DMS79 (cell line): ENCODE measurements around the gene RORC.
"Not testable (repeated sequence)": the region's sequence is repeated elsewhere in the genome, so short reads cannot be mapped to it uniquely, and the experiment has no call there.

Experiments
- DNase-seq: peaks from one replicate; lab custom pipeline; 2025; lab: John Stamatoyannopoulos, UW

RORC gene

GRCh38 chr1:151805066-151805820 lies 26.4 kb downstream of the RORC start, which contains the start of gene LINGO4:
TSS of gene LINGO4 (minus strand) at chr1:151805419. CDS start at chr1:151802704, 2,715 bp downstream.
- no peak for DNase-seq

DNA sequence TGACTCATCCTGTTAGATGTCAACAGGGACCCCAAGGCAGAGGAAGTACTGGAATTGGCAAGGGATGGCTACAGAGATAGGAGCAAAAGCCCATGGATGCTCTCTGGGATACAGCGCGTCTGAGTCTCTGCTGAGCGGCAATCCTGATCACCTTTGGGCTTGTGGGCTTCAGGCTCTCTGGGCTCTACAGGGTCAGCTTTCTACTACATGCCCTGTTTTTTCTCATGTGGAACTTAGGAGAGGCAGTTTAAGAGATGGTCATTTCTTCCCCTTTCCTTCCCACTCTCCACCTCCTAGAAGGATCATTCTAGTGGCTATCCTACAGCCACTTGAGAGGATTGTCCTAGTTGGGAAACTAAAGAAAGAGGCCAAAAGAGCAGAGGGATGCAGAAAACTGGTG lies 27.7 kb downstream of the RORC start:
- DNase-seq: no peak

DNA sequence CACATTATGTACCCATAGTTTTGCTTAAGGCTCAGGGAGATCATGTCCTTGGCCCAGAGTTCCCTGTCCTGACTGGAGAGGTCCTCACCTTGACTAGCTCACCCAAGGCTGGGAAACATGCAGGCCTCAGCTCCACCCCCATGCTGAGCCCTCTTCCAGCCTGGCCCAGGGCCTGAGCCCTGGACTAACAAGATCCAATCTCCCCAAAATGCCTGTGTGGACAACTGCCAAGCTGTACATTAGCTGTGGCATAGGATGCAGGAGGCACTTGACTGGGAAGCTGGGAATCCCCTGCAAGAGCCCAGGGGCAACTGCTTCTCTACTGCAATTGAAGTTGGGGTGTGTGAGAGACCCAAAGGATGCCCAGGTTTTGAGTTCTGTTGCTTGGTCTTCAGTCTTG lies 28.4 kb downstream of the RORC start:
- DNase-seq: no peak

GRCh38 chr1:151802372-151802771 lies 29.2 kb downstream of the RORC start:
- DNase-seq: no peak

GRCh38 chr1:151801846-151802245 lies 29.8 kb downstream of the RORC start:
- DNase-seq: no peak

GRCh38 chr1:151801310-151801820 lies 30.2 kb downstream of the RORC start:
- DNase-seq: no peak

DNA sequence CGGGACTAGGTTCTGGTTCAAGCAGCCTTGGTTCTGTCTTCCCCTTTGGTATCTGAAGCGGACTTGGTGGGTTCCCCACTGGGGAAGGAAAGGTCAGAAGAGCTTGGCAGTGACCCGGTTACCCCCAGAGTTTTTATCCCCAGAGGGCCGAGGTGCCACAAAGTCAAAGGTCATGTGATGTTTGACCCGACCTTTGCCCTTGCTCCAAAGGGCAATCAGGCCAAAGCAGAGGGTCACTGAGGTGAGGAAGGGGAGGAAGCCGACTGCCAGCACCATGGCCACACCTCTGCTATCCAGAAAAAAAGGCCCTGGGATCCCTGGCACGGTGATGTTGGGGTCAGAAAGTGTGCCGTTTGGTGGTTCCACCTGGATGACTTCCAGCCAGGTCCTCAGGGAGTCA lies 30.8 kb downstream of the RORC start:
- DNase-seq: no peak

- no peak for DNase-seq
Observed at GRCh38 chr1:151799179-151800022, 32.2 kb downstream of the RORC start.

DNA sequence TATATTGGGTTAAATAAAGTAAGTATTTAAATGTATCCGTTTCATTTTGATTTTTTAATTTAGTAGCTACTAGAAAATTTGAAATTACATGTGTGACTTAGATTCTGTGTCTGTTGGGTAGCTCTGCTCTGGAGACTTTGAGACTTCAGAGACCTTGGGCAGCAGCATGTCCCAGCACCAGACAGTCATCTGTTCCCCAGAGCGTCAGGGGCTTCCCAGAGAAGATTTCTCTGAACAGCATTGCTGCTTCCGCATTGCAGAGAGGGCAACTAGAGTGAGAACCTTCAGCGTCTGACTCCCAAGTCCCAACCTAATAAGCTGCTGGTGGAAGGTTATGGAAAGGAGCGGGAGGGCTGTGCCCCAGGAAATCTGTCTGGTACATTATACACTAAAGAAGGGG lies 33.0 kb downstream of the RORC start:
- no peak for DNase-seq

GRCh38 chr1:151790940-151791651 lies 40.5 kb downstream of the RORC start:
- DNase-seq: no peak

DNA sequence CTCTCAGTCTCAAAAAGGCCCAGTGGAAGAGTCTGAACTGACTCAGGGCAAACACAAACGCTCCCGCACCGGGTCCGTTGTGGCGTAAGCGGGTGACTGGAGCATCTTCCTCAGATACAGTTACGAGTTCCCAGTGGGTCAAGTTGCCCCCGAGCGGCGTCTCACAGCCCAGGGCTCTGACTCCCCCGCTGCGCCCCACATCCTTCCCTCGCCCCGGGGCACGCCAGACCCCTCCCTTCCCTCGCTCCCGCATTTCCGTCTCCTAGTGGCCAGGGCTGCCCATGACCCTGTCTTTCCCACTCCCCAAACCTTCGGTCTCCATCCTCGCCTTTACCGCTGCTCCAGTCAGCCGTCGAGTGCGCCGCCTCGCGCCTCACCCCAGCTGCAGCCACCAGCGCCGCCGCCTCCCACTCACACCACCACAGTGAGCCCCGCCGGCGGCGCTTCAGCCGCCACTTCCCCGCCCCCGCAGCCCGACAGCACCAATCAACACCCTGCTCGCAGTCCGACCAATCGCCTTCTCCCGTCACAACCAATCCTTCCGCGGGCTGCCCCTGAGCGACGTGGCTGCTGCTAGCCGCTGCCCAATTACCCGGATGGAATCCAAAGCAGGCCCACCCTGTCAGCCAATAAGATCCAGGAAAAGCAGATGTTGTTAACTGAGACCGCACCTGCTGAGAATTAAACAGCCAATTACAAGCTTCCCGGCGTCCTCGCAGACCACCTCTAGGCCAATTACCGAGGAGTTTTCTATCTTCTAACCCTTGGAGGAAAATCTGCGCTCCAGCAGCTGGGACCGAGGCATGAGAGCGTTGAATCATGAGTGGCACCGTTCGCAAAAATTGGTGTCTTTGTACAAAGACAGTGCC lies 41.3 kb downstream of the RORC start, which contains the start of gene TDRKH:
Gene TDRKH, minus strand, starts transcription at position 430 of the 869 bp plus-strand sequence. CDS start 7,478 bp downstream, outside the sequence.
- DNase-seq: peak; percentile 99

DNA sequence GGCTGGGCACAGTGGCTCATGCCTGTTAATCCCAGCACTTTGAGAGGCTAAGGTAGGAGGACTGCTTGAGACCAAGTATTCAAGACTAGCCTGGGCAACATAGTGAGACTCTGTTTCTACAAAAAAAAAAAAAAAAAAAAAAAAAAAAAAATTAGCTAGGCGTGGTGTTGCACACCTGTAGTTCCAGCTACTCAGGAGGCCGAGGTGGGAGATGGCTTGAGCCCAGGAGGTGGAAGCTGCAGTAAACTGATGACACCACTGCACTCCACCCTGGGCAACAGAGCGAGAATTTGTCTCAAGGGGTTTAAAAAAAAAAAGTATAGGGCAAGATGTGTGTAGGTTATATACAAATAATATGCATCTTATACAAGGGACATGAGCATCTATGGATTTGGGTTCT lies 43.9 kb downstream of the RORC start:
- DNase-seq: no peak

DNA sequence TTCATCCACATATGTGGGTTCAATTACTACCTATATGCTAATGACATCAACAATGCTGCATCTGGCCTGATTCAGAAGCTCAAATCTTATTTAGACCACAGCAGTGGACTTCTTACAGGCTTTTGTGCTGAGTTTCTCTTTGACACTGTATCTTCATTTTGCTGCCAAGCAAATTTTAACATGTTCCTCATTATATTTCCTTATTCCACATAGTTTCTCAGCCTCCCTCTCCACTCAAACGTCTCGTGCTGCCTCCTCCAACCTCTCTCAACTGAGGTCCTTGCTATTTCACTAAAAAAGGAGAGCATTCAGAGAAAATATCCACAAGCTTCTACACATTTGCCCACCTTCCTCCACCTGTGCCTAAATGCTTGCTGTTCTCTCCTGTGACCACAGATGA lies 47.8 kb downstream of the RORC start:
- no peak for DNase-seq

DNA sequence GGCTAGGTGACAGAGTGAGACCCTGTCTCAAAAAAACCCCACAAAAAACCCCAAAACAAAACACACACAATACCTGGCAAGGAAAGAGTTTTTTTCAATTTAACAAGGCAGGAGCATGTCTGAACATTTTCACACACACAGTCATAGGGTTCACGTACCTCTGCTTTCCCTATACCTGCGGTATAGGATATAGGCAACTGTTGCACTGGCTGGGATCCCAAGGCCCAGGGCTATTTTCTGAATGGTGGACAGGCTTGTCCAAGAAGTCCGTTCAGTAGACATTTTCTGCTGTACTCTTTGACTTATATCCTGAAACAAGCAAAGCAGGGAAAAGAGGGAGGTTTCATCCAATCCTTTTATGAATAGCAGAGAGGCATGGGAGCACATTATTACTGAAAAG lies 48.9 kb downstream of the RORC start:
- no peak for DNase-seq

- DNase-seq: not testable (repeated sequence)
Observed at GRCh38 chr1:151782026-151782425, 49.6 kb downstream of the RORC start.

DNA sequence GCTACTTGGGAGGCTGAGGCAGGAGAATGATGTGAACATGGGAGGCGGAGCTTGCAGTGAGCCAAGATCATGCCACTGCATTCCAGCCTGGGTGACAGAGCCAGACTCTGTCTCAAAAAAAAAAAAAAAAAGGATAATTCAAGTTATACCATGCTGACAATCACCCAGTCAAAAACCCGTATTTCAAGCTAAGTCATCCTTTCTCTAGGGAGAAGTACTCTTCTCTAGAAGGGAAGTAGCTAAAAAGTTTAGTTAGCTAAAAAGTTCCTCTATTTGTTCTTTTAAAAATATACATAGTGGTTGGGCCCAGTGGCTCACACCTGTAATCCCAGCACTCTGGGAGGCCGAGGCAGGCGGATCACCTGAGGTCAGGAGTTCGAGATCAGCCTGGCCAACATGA lies 50.9 kb downstream of the RORC start:
- not testable (repeated sequence) for DNase-seq

- DNase-seq: no peak
Observed at GRCh38 chr1:151779852-151780251, 51.8 kb downstream of the RORC start.

DNA sequence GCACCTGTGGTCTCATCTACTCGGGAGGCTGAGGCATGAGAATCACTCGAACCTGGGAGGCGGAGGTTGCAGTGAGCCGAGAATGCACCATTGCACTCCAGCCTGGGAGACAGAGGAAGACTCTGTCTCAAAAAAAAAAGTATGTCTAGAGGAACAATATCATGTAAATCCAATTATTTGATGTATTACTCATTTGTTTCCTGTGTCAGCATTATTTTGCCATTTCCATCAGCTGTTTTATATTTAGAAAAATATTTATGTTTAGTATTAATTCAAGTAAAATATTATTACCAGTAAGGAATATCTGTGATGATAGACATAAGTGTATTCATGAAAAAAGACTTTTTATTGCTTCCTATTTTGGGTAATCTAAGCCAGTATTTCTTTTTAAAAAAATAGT lies 54.3 kb downstream of the RORC start:
- no peak for DNase-seq

- DNase-seq: no peak
Observed at GRCh38 chr1:151776665-151777062, 54.9 kb downstream of the RORC start.

- DNase-seq: no peak
Observed at GRCh38 chr1:151775894-151776664, 55.5 kb downstream of the RORC start.
